ENCODE data around the gene IWS1.
"Not testable (repeated sequence)": the region's sequence is repeated elsewhere in the genome, so short reads cannot be mapped to it uniquely, and the experiment has no call there.

The IWS1 gene

GRCh38 chr2:127526132-127527000 lies at the start of gene IWS1:
Gene IWS1 (minus strand): TSS chr2:127526489. CDS start chr2:127526208, 281 bp downstream.
- peak; percentile 96 for DNase-seq

GRCh38 chr2:127575941-127576432 lies 49.7 kb upstream of the IWS1 start:
- DNase-seq: no peak

GRCh38 chr2:127575185-127575765 lies 49.0 kb upstream of the IWS1 start:
- DNase-seq: no peak

GRCh38 chr2:127574656-127575055 lies 48.4 kb upstream of the IWS1 start:
- no peak for DNase-seq

GRCh38 chr2:127573771-127574170 lies 47.5 kb upstream of the IWS1 start:
- DNase-seq: no peak

GRCh38 chr2:127573298-127573697 lies 47.0 kb upstream of the IWS1 start:
- DNase-seq: no peak

- DNase-seq: no peak
Measured at GRCh38 chr2:127572841-127573240, 46.6 kb upstream of the IWS1 start.

- not testable (repeated sequence) for DNase-seq
Measured at GRCh38 chr2:127572352-127572751, 46.1 kb upstream of the IWS1 start.

GRCh38 chr2:127570282-127571250 lies 44.3 kb upstream of the IWS1 start:
- DNase-seq: no peak

GRCh38 chr2:127569666-127570065 lies 43.4 kb upstream of the IWS1 start:
- no peak for DNase-seq

- no peak for DNase-seq
Measured at GRCh38 chr2:127568128-127568527, 41.8 kb upstream of the IWS1 start.

GRCh38 chr2:127567351-127567854 lies 41.1 kb upstream of the IWS1 start:
- DNase-seq: no peak

GRCh38 chr2:127566576-127566975 lies 40.3 kb upstream of the IWS1 start:
- DNase-seq: no peak

- DNase-seq: no peak
Measured at GRCh38 chr2:127566139-127566417, 39.8 kb upstream of the IWS1 start.

GRCh38 chr2:127565261-127566138 lies 39.2 kb upstream of the IWS1 start:
- no peak for DNase-seq

GRCh38 chr2:127564429-127565260 lies 38.4 kb upstream of the IWS1 start:
- no peak for DNase-seq

- DNase-seq: peak; percentile 87
Measured at GRCh38 chr2:127563458-127564428, 37.5 kb upstream of the IWS1 start.

GRCh38 chr2:127562936-127563335 lies 36.6 kb upstream of the IWS1 start:
- no peak for DNase-seq

- no peak for DNase-seq
Measured at GRCh38 chr2:127561371-127561770, 35.1 kb upstream of the IWS1 start.

GRCh38 chr2:127560931-127561280 lies 34.6 kb upstream of the IWS1 start:
- DNase-seq: no peak

Measured in activated CD4-positive, alpha-beta T cell treated with anti-CD3 and anti-CD28 coated beads, Interleukin-2, amount 50 U/mL, for 16 hours (primary cell).